ENCODE data around the gene TAL1. TPM values are rescaled to one million over a fixed set of nuclear protein-coding genes. Genes with fewer than 3 reads are reported as not detected.
"Not testable (repeated sequence)": the region's sequence is repeated elsewhere in the genome, so short reads cannot be mapped to it uniquely, and the experiment has no call there.

TAL1 gene
- total and polyA plus RNA-seq, 10 of the 15 experiments (the other 5 are each of a cell fraction or from before 2014, with no cell fraction given): 0.05 TPM; not detected in 9

GRCh38 chr1:47276850-47277249 lies 44.8 kb upstream of the TAL1 start (continued):
- TF ChIP-seq E2F4 (IDR thresholded peaks at IDR 0.05; ENCODE audit: low read depth, low read length) (no peak), MTA2 (IDR thresholded peaks at IDR 0.05; ENCODE audit: low read depth) (no peak), RB1 (IDR thresholded peaks at IDR 0.05; ENCODE audit: borderline replicate concordance) (no peak), BMI1 (IDR thresholded peaks at IDR 0.05; ENCODE audit: borderline replicate concordance) (no peak), MEF2A (IDR thresholded peaks at IDR 0.05; ENCODE audit: insufficient read depth, low read depth, low read length) (no peak), NRF1 (conservative IDR thresholded peaks at IDR 0.05; ENCODE audit: low read depth, low read length) (no peak)

GRCh38 chr1:47275811-47276210 lies 43.8 kb upstream of the TAL1 start:
- ATAC-seq; intact Hi-C loops (cut with micrococcal nuclease; ENCODE audit: unreplicated experiment); H3K27ac ChIP-seq (ENCODE audit: control insufficient read depth, insufficient read depth); BruUV-seq (replicated peaks); H3K9ac ChIP-seq (ENCODE audit: control insufficient read depth, insufficient read depth, low read length); H3K27me3 ChIP-seq (replicated peaks in 1 of 2; ENCODE audit: control insufficient read depth in 2 of 2, insufficient read depth in 2 of 2, low read length in 1 of 2); DNase-seq (ENCODE audit: low read depth, low spot score); POLR2A ChIA-PET; in situ Hi-C loops (cut with MboI); FAIRE-seq; H3K4me2 ChIP-seq (ENCODE audit: control insufficient read depth, insufficient read depth); RAD21 ChIA-PET (ENCODE audit: unreplicated experiment); H3K4me1 ChIP-seq (ENCODE audit: control insufficient read depth, insufficient read depth, low read length); H3K79me2 ChIP-seq (ENCODE audit: control insufficient read depth, insufficient read depth, low read length); H3K4me3 ChIP-seq; H4K20me1 ChIP-seq (ENCODE audit: control insufficient read depth, insufficient read depth); H2AFZ ChIP-seq (ENCODE audit: control insufficient read depth, low read depth, low read length); H3K9me3 ChIP-seq (replicated peaks; ENCODE audit: control insufficient read depth, insufficient read depth, low read length): not testable (repeated sequence)
- ChIA-PET SMC1A (ENCODE audit: uncharacterized antibody, unreplicated experiment) (interaction anchor here (1.4 kb wide), 1 partner anchor 98 kb away, joined by 3 read pairs; no protein-coding TSS in a partner anchor), CTCF (interaction anchor here (1.0 to 1.9 kb wide), 4 partner anchors 8 to 100 kb away, joined by 3 to 8 read pairs (median 3); no protein-coding TSS in a partner anchor)
- 99% methylated on average over 7 of the region's 7 CpGs for WGBS (ENCODE audit: insufficient coverage, insufficient replicate concordance, low lambda C conversion rate, missing lambda C conversion rate)
- peaks cover 5 to 16% of the 10 kb centered on the region in 2 experiments for H3K36me3 ChIP-seq (ENCODE audit: control insufficient read depth in 2 of 2, insufficient read depth in 2 of 2, low read length in 1 of 2)

GRCh38 chr1:47265529-47265928 lies 33.5 kb upstream of the TAL1 start:
- H3K27me3 ChIP-seq (replicated peaks in 1 of 2; ENCODE audit: control insufficient read depth in 2 of 2, insufficient read depth in 2 of 2, low read length in 1 of 2); in situ Hi-C loops (cut with MboI); intact Hi-C loops (cut with micrococcal nuclease; ENCODE audit: unreplicated experiment); H3K9me3 ChIP-seq (replicated peaks; ENCODE audit: control insufficient read depth, insufficient read depth, low read length); POLR2A ChIA-PET; H3K27ac ChIP-seq (ENCODE audit: control insufficient read depth, insufficient read depth); FAIRE-seq; H3K79me2 ChIP-seq (ENCODE audit: control insufficient read depth, insufficient read depth, low read length); SMC1A ChIA-PET (ENCODE audit: uncharacterized antibody, unreplicated experiment); H3K9ac ChIP-seq (ENCODE audit: control insufficient read depth, insufficient read depth, low read length); H4K20me1 ChIP-seq (ENCODE audit: control insufficient read depth, insufficient read depth); H3K4me2 ChIP-seq (ENCODE audit: control insufficient read depth, insufficient read depth); RAD21 ChIA-PET (ENCODE audit: unreplicated experiment); H3K4me3 ChIP-seq; ATAC-seq; BruUV-seq (replicated peaks); DNase-seq (ENCODE audit: low read depth, low spot score); H3K36me3 ChIP-seq (ENCODE audit: control insufficient read depth in 2 of 2, insufficient read depth in 2 of 2, low read length in 1 of 2); CTCF ChIA-PET; H3K4me1 ChIP-seq (ENCODE audit: control insufficient read depth, insufficient read depth, low read length); H2AFZ ChIP-seq (ENCODE audit: control insufficient read depth, low read depth, low read length): not testable (repeated sequence)
- 97% methylated on average over 8 of the region's 8 CpGs for WGBS (ENCODE audit: insufficient coverage, insufficient replicate concordance, low lambda C conversion rate, missing lambda C conversion rate)

Data from GM12878 (cell line).